Stomach (tissue), 4 donors: ENCODE results near the gene FBXW8.

Experiments
- CTCF ChIP-seq, 7 experiments: fragments of 450-650 bp in 4 of 7; fragments of 200-600 bp in 3 of 7; sonication (generic) in 3 of 7; IDR thresholded peaks; one replicate each; pipeline ENCODE4 v1.5.1; 2016 to 2019; ENCODE audit warnings: antibody characterized with exemption in 7 of 7, control low read depth in 2 of 7, mild to moderate bottlenecking in 1 of 7
- POLR2A ChIP-seq, 4 donors: fragments of 450-650 bp; IDR thresholded peaks; one replicate each; pipeline ENCODE4 v1.6.1; 2016; ENCODE audit warnings: antibody characterized with exemption in 4 of 4, control low read depth in 2 of 4, mild to moderate bottlenecking in 1 of 4, moderate library complexity in 1 of 4

- TF ChIP-seq CTCF (IDR thresholded peaks at IDR 0.05) (no peak), POLR2A (IDR thresholded peaks at IDR 0.05) (no peak)
Measured at GRCh38 chr12:117034701-117035151, 124.0 kb downstream of the FBXW8 start.
